Measurements from ENCODE around the gene NPLOC4. TPM values are rescaled to one million over a fixed set of nuclear protein-coding genes. Genes with fewer than 3 reads are reported as not detected.

The NPLOC4 gene
- total and polyA plus RNA-seq, 2 of the 13 experiments (the other 11 are each of a cell fraction or from before 2014, with no cell fraction given): 57.0 to 97.0 TPM

DNA sequence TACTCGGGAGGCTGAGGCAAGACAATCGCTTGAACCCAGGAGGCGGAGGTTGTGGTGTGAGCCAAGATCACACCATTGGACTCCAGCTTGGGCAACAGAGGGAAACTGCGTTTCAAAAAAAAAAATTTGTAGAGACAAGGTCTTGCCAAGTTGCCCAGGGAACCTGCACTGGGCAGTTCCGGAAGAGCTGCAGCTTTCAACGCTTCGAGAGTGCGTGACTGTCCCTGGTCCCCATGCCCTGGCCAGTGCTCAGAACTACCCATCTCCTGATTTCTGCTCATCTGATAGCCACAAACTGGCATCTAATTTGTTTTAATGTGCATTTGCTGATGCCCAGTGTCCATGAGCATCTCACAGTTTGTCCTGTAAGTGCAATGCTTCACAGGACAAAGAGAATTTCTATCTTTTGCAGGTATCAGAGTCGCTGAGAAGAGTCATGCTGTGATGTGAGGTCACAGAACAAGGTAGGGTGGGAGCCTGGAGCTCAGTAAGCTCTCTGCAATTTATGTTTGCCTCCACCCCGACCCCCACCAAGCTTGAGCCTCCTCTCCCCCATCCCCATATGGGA is 128.2 kb downstream of the NPLOC4 start:
- H2AFZ ChIP-seq (ENCODE audit: low read length): no peak overlapping the region
- in situ Hi-C loops (cut with HindIII; ENCODE audit: extremely low pct_ligation_motif_present, low pct_unique_long_range_greater_than_20kb) (no loop called here), intact Hi-C loops (cut with micrococcal nuclease; ENCODE audit: unreplicated experiment) (loop anchor here (1.0 kb wide), 1 partner anchor 40 kb away; no protein-coding TSS in a partner anchor)
- FAIRE-seq (peak; percentile 36), ATAC-seq (peak; percentile 7), DNase-seq (ENCODE audit: low spot score) (peak; percentile 51)
- CTCF ChIA-PET (ENCODE audit: low intra/inter-chr PET ratio, low total read pairs): no interaction called here
- no peaks in the 10 kb centered on the region for H3K9me3 ChIP-seq (ENCODE audit: low read length)
- H3K4me2 ChIP-seq (ENCODE audit: low read depth, low read length): no peak overlapping the region
- no peak overlapping the region for H3K27ac ChIP-seq (ENCODE audit: extremely low read length, insufficient read depth, low read length)
- H3K36me3 ChIP-seq (replicated peaks in 1 of 2; ENCODE audit: control insufficient read depth in 1 of 2, insufficient read depth in 2 of 2, low read length in 2 of 2): peaks cover 14 to 23% of the 10 kb centered on the region in 2 experiments
- H3K4me1 ChIP-seq (ENCODE audit: insufficient read depth, low read length): peaks cover 45% of the 10 kb centered on the region
- H3K27me3 ChIP-seq (ENCODE audit: control insufficient read depth in 1 of 2, insufficient read depth in 2 of 2, low read length in 2 of 2): peaks cover 0 to 5% of the 10 kb centered on the region in 2 experiments; a peak in 1 of 5 replicates
- H3K79me2 ChIP-seq (ENCODE audit: insufficient read depth, low read length): peaks cover 26% of the 10 kb centered on the region
- POLR2A ChIA-PET: interaction anchor here (0.6 to 3.1 kb wide), 12 partner anchors 7 to 465 kb away, joined by 3 to 16 read pairs (median 3); partner anchors contain the start of genes BAHCC1 and FAAP100
- WGBS (ENCODE audit: low lambda C conversion rate): 64% methylated on average over 10 of the region's 10 CpGs
- H3K9ac ChIP-seq (ENCODE audit: insufficient read depth, low read depth, low read length): no peak overlapping the region
- BruUV-seq (replicated peaks): no TSS peak
- no peak overlapping the region for H3K4me3 ChIP-seq (replicated peaks in 1 of 3; ENCODE audit: insufficient read depth in 1 of 3, low read depth in 2 of 3, low read length in 3 of 3)
- peaks cover 42% of the 10 kb centered on the region for H4K20me1 ChIP-seq (ENCODE audit: insufficient read depth, low read length)
- TF ChIP-seq ZNF710 (CRISPR knock-in tag; IDR thresholded peaks at IDR 0.05; ENCODE audit: borderline replicate concordance) (no peak), ZNF766 (CRISPR knock-in tag; IDR thresholded peaks at IDR 0.05; ENCODE audit: borderline replicate concordance) (no peak), KLF12 (CRISPR knock-in tag; IDR thresholded peaks at IDR 0.05; ENCODE audit: borderline replicate concordance) (no peak), POLR2A (IDR thresholded peaks at IDR 0.05; ENCODE audit: insufficient read depth in 1 of 2, low read depth in 2 of 2, low read length in 2 of 2) (peak; percentile 55 to 81; a peak in 3 of 4 replicates), MED1 (CRISPR knock-in tag; IDR thresholded peaks at IDR 0.05) (peak; percentile 19; the same call in 1 of the 2 replicates), HOXA3 (CRISPR knock-in tag; IDR thresholded peaks at IDR 0.05) (peak; percentile 18; the same call in 1 of the 2 replicates), POLR2G (IDR thresholded peaks at IDR 0.05; ENCODE audit: low read depth, low read length) (peak; percentile 66), ZNF781 (CRISPR knock-in tag; IDR thresholded peaks at IDR 0.05; ENCODE audit: borderline replicate concordance, not compliant biosample characterization) (no peak), CHCHD3 (CRISPR knock-in tag; IDR thresholded peaks at IDR 0.05) (no peak), ZC3H4 (CRISPR knock-in tag; IDR thresholded peaks at IDR 0.05; ENCODE audit: borderline replicate concordance) (peak; percentile 24; the same call in 1 of the 2 replicates), KLF6 (CRISPR knock-in tag; IDR thresholded peaks at IDR 0.05) (no peak), ZNF446 (CRISPR knock-in tag; IDR thresholded peaks at IDR 0.05) (no peak), HNRNPH1 (optimal IDR thresholded peaks at IDR 0.05; ENCODE audit: low read depth, low read length) (peak; percentile 26), MEF2D (CRISPR knock-in tag; IDR thresholded peaks at IDR 0.05) (0 out of 2 replicates have a peak, but pooled peaks have one; percentile 1), ZNF549 (CRISPR knock-in tag; IDR thresholded peaks at IDR 0.05) (no peak), ETV6 (CRISPR knock-in tag; conservative IDR thresholded peaks at IDR 0.05) (no peak), AGO2 (optimal IDR thresholded peaks at IDR 0.05; ENCODE audit: low read depth, low read length) (peak; percentile 58), GTF3A (CRISPR knock-in tag; conservative IDR thresholded peaks at IDR 0.05) (no peak), KLF15 (CRISPR knock-in tag; IDR thresholded peaks at IDR 0.05; ENCODE audit: borderline replicate concordance) (no peak)
- TF ChIP-seq, protein P1, sequence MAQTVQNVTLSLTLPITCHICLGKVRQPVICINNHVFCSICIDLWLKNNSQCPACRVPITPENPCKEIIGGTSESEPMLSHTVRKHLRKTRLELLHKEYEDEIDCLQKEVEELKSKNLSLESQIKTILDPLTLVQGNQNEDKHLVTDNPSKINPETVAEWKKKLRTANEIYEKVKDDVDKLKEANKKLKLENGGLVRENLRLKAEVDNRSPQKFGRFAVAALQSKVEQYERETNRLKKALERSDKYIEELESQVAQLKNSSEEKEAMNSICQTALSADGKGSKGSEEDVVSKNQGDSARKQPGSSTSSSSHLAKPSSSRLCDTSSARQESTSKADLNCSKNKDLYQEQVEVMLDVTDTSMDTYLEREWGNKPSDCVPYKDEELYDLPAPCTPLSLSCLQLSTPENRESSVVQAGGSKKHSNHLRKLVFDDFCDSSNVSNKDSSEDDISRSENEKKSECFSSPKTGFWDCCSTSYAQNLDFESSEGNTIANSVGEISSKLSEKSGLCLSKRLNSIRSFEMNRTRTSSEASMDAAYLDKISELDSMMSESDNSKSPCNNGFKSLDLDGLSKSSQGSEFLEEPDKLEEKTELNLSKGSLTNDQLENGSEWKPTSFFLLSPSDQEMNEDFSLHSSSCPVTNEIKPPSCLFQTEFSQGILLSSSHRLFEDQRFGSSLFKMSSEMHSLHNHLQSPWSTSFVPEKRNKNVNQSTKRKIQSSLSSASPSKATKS (CRISPR knock-in tag; IDR thresholded peaks at IDR 0.05): no peak
- TF ChIP-seq, protein P2, sequence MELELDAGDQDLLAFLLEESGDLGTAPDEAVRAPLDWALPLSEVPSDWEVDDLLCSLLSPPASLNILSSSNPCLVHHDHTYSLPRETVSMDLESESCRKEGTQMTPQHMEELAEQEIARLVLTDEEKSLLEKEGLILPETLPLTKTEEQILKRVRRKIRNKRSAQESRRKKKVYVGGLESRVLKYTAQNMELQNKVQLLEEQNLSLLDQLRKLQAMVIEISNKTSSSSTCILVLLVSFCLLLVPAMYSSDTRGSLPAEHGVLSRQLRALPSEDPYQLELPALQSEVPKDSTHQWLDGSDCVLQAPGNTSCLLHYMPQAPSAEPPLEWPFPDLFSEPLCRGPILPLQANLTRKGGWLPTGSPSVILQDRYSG (CRISPR knock-in tag; IDR thresholded peaks at IDR 0.05): no peak

Data from HepG2 (cell line).